Right renal pelvis (tissue), 4 donors: Measurements from ENCODE around the gene RSPO4. TPM values are rescaled to one million over a fixed set of nuclear protein-coding genes. Genes with fewer than 3 reads are reported as not detected.

Experiments
- DNase-seq, 4 donors: peaks; one replicate each; pipeline ENCODE4 v3.0.0-alpha.2; 2013; ENCODE audit warnings: low read depth in 4 of 4, low spot score in 3 of 4, missing footprints in 1 of 4
- polyA plus RNA-seq, 4 donors: library from polyadenylated mRNA; unstranded; fragments of 120-200 nt; gene quantifications; one replicate each; pipeline ENCODE4 v1.2.1, GENCODE V29; 2013; ENCODE audit not compliant: insufficient read length in 4 of 4

Gene RSPO4
- polyA plus RNA-seq, 4 donors, result 0.96 to 1.7 (median 1.6) TPM

- no peak for DNase-seq
Observed at GRCh38 chr20:913306-913849, 88.7 kb downstream of the RSPO4 start.

- no peak for DNase-seq
Observed at GRCh38 chr20:911882-912600, 90.1 kb downstream of the RSPO4 start.

GRCh38 chr20:910870-911770, 91.0 kb downstream of the RSPO4 start:
- DNase-seq, result no peak

GRCh38 chr20:910132-910869, 91.8 kb downstream of the RSPO4 start:
- no peak for DNase-seq

GRCh38 chr20:909641-910040, 92.5 kb downstream of the RSPO4 start:
- no peak for DNase-seq

Other genes starting within 250 kb of the RSPO4 start
- 1 to 10 TPM; 3.7 to 6.4 (median 4.4) TPM for gene SLC52A3, start 233.8 kb downstream of the RSPO4 start, polyA plus RNA-seq
- 10 to 100 TPM in 2 of 4 donors, 1 to 10 TPM in 2; 7.1 to 12.2 (median 9.1) TPM for gene FAM110A, start 168.6 kb downstream of the RSPO4 start, polyA plus RNA-seq
- gene ANGPT4, start 86.0 kb downstream of the RSPO4 start, polyA plus RNA-seq, result under 1 TPM; 0.19 to 0.34 (median 0.25) TPM
- gene PSMF1, start 116.3 kb upstream of the RSPO4 start, polyA plus RNA-seq, result 100 to 1,000 TPM; 131 to 153 (median 144) TPM
- 1 to 10 TPM; 2.3 to 4.0 (median 3.4) TPM for gene TMEM74B, start 182.7 kb upstream of the RSPO4 start, polyA plus RNA-seq
- gene C20orf202, start 201.1 kb upstream of the RSPO4 start, polyA plus RNA-seq, result under 1 TPM; 0.24 to 0.44 (median 0.35) TPM
- gene RAD21L1, start 223.7 kb upstream of the RSPO4 start, polyA plus RNA-seq, result not detected